GM10248 (cell line): ENCODE measurements around the gene PLEKHA5.

Experiments
- CTCF ChIA-PET: fragments of 300-600 bp; sonication (Branson Sonifier 250); formaldehyde crosslinking; extraction: SDS; loops from one replicate; lab custom pipeline; 2021; ENCODE audit warnings: antibody characterized with exemption; lab: Yijun Ruan, JAX
- POLR2A ChIA-PET: fragments of 350-650 bp; sonication (Branson Sonifier 250); formaldehyde crosslinking; extraction: SDS; loops from one replicate; lab custom pipeline; 2020; ENCODE audit warnings: antibody characterized with exemption; lab: Yijun Ruan, JAX
- DNase-seq: peaks from one replicate; pipeline ENCODE4 v3.0.0; 2012; ENCODE audit errors: extremely low spot score
- TF ChIP-seq, protein P1 (sequence below): IDR thresholded peaks from 2 replicates; pipeline ENCODE4 v1.5.1; 2012; ENCODE audit warnings: mild to moderate bottlenecking, low read depth; ENCODE audit errors: extremely low read depth, missing control alignments, control extremely low read depth

The PLEKHA5 gene

DNA sequence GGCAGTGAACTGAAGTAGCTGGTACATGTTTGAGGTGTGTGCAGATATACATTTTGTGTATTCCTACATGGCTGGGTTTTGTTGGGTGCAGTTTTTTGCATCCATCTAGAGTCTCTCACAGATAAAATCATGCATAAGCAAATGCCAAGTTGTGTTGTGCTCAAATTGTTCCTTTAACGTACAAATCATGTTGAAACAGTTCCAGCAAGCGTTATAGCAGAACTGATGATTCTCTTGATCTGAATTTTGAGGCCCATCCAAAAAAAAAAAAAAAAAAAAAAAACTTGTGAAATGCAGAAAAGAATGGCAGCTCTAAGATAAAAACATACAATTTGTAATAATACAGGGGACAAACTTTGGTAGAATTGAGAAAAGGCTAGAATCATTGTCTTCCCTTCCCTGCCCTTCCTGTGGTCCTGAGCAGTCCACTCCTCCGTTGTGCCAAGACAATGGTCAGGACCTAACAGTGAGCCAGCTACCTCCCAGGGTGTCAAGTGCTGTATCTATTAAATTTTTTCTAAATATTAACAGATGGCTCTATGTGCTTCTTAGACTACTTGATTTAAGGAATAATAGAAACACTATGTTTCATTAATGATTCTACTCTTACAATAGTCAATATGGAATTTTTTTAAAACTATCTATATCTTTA is 122.1 kb downstream of the PLEKHA5 start:
- ChIA-PET CTCF (no interaction called here), POLR2A (no interaction called here)
- DNase-seq: no peak
- TF ChIP-seq, protein P1, sequence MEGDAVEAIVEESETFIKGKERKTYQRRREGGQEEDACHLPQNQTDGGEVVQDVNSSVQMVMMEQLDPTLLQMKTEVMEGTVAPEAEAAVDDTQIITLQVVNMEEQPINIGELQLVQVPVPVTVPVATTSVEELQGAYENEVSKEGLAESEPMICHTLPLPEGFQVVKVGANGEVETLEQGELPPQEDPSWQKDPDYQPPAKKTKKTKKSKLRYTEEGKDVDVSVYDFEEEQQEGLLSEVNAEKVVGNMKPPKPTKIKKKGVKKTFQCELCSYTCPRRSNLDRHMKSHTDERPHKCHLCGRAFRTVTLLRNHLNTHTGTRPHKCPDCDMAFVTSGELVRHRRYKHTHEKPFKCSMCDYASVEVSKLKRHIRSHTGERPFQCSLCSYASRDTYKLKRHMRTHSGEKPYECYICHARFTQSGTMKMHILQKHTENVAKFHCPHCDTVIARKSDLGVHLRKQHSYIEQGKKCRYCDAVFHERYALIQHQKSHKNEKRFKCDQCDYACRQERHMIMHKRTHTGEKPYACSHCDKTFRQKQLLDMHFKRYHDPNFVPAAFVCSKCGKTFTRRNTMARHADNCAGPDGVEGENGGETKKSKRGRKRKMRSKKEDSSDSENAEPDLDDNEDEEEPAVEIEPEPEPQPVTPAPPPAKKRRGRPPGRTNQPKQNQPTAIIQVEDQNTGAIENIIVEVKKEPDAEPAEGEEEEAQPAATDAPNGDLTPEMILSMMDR: no peak

- ChIA-PET CTCF (no interaction called here), POLR2A (no interaction called here)
- TF ChIP-seq, protein P1: no peak
- no peak for DNase-seq
These were observed 130.6 kb downstream of the PLEKHA5 start for GRCh38 chr12:19260135-19260534.

DNA sequence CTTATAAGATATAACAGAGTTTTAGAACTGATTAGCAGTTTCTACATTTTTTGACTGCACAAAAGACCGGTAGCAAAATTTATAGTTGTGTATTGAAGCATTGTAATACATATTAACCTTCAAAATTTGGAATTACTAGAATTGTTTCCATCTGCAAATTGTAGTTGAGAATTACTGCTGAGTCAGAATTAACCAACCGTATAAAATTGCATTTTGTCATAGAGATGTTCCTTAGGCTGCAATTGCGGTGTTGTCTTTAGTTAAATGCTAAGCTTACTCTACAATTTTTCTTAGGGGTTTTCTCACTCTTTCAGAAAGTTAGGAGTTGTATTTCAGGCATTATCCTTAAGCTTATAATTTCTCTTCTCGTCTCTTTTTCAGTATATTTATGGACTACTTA is 132.2 kb downstream of the PLEKHA5 start:
- ChIA-PET CTCF (interaction anchor here (1.3 to 1.4 kb wide), 2 partner anchors 12 to 22 kb away, joined by 3 to 4 read pairs; no protein-coding TSS in a partner anchor), POLR2A (no interaction called here)
- no peak for DNase-seq
- TF ChIP-seq, protein P1: no peak

DNA sequence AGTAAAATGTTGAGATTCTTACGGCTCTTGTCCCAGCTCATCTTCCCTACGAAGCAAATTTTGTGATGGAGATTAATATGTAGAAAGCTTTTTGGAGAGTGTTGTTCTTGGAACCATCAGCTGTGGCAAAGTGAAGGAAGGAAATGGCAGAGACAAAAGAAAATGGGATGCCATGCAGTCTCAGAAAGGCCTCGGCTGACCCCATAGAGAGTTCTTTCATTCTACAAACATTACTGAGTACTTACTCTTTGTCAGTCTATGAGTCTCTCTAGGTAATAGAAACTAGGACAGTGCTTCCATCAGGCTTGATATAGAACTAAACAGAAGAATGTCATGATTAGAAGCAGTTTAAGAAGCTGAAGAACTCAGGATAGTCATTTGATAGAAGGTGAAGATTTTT is 134.1 kb downstream of the PLEKHA5 start:
- TF ChIP-seq, protein P1: no peak
- DNase-seq: no peak
- ChIA-PET POLR2A (no interaction called here), CTCF (interaction anchor here (2.1 kb wide), 1 partner anchor 10 kb away, joined by 4 read pairs; no protein-coding TSS in a partner anchor)

DNA sequence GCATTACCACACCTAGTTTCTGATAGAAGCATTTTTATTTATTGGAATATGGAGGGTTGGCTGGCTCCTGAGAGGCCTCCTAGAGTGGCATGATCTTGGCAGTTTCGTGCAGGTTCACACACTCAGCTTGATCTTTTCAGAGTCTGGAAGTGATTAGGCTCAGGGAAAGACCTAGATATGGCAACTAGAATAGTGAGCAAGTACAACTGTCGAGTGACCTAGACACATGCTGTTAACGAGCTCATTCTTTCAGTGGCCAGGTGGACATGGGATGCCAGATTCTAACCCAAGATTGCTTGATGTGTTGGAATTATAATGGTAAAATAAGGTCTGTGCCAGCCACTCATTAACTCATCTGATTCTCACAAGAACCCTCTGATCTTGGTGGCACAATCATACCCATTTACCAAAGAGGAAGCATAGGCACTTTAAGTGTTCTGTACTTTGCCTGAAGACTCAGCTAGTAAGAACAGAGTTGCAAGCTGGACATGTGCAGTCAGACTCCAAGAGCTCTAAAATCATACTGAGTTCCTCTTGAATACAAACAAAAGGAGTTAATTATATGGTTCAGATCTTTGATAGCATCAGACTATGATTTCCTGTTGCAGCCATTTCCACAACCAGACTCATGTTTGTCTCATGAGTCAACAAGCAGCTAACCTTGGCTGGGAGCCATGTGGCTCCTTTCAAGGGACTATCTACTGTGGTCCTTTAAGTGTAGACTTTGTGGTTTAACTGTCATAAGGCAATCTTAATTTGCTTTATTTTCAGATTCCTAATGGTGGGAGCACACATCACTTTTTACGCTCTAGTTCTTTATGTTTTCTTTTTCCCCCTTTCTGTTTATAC is 144.2 kb downstream of the PLEKHA5 start:
- CTCF ChIA-PET: interaction anchor here (1.0 to 1.4 kb wide), 3 partner anchors 9 to 15 kb away, joined by 3 to 4 read pairs (median 4); no protein-coding TSS in a partner anchor
- POLR2A ChIA-PET: no interaction called here
- no peak for DNase-seq
- TF ChIP-seq, protein P1: no peak

GRCh38 chr12:19276767-19277166 is 147.2 kb downstream of the PLEKHA5 start:
- DNase-seq: no peak
- TF ChIP-seq, protein P1: no peak
- CTCF ChIA-PET: interaction anchor here (1.1 kb wide), 1 partner anchor 11 kb away, joined by 3 read pairs; no protein-coding TSS in a partner anchor
- POLR2A ChIA-PET: no interaction called here
